SK-N-SH (cell line): ENCODE data around the gene ATP13A3. TPM values are rescaled to one million over a fixed set of nuclear protein-coding genes. Genes with fewer than 3 reads are reported as not detected.

Experiments
- CTCF ChIA-PET: fragments of 300-600, 350-600 bp; formaldehyde crosslinking; extraction: SDS; loops from one replicate; lab custom pipeline; 2021; lab: Yijun Ruan, JAX
- POLR2A ChIA-PET: fragments of 350-600 bp; sonication (Branson Sonifier 250); formaldehyde crosslinking; extraction: SDS; loops from one replicate; lab custom pipeline; 2020; ENCODE audit warnings: antibody characterized with exemption, inconsistent platforms; lab: Yijun Ruan, JAX
- DNase-seq: peaks from one replicate; pipeline ENCODE4 v3.0.0; 2012
- H2AFZ ChIP-seq: fragments of 200-600 bp; sonication (generic); 2 replicates; pipeline ENCODE4 v1.8.1; 2016; ENCODE audit warnings: antibody characterized with exemption, mild to moderate bottlenecking, low read depth
- H3F3A ChIP-seq: fragments of 200-600 bp; sonication (generic); replicated peaks from 2 replicates; pipeline ENCODE3; 2016; ENCODE audit warnings: antibody characterized with exemption, mild to moderate bottlenecking; ENCODE audit not compliant: insufficient read depth
- H3K27ac ChIP-seq, 2 experiments: fragments of 200-500 bp in 1 of 2; fragments of 200-600 bp in 1 of 2; sonication (Bioruptor generic) in 1 of 2; sonication (generic), shearing (Covaris generic) in 1 of 2; 2 replicates each; pipeline versions ENCODE4 v1.5.1 to v1.6.1; 2014 to 2016; ENCODE audit warnings: low read depth in 2 of 2, inconsistent platforms in 1 of 2, low read length in 1 of 2, mild to moderate bottlenecking in 1 of 2, mixed read lengths in 1 of 2
- H3K27me3 ChIP-seq: fragments of 200-600 bp; sonication (generic), shearing (Covaris generic); 2 replicates; pipeline ENCODE4 v1.6.1; 2016; ENCODE audit warnings: mixed run types; ENCODE audit not compliant: insufficient read depth
- H3K36me3 ChIP-seq, 2 experiments: fragments of 200-500 bp in 1 of 2; fragments of 200-600 bp in 1 of 2; sonication (Bioruptor generic) in 1 of 2; sonication (generic) in 1 of 2; replicated peaks in 1 of 2; 2 replicates each; pipeline versions ENCODE3 to v1.5.1; 2014 to 2016; ENCODE audit warnings: low read length in 1 of 2, mild to moderate bottlenecking in 1 of 2; ENCODE audit not compliant: insufficient read depth in 2 of 2, control insufficient read depth in 1 of 2
- H3K4me1 ChIP-seq, 2 experiments: fragments of 200-500 bp in 1 of 2; fragments of 200-600 bp in 1 of 2; sonication (Bioruptor generic) in 1 of 2; sonication (generic), shearing (Covaris generic) in 1 of 2; 2 replicates each; pipeline versions ENCODE4 v1.5.1 to v1.6.1; 2014 to 2016; ENCODE audit warnings: low read depth in 1 of 2, low read length in 1 of 2, mixed run types in 1 of 2; ENCODE audit not compliant: insufficient read depth in 2 of 2, control insufficient read depth in 1 of 2
- H3K4me2 ChIP-seq: fragments of 200-600 bp; sonication (generic), shearing (Covaris generic); 2 replicates; pipeline ENCODE4 v1.6.1; 2017; ENCODE audit warnings: mixed run types
- H3K4me3 ChIP-seq, 2 experiments: fragments of 200-500 bp in 1 of 2; fragments of 200-600 bp in 1 of 2; sonication (Bioruptor generic) in 1 of 2; sonication (generic), shearing (Covaris generic) in 1 of 2; 2 replicates each; pipeline versions ENCODE4 v1.5.1 to v1.8.1; 2014 to 2016; ENCODE audit warnings: low read depth in 2 of 2, inconsistent platforms in 1 of 2, low read length in 1 of 2, mild to moderate bottlenecking in 1 of 2, mixed read lengths in 1 of 2, moderate library complexity in 1 of 2
- H3K79me2 ChIP-seq: fragments of 200-600 bp; sonication (generic); 2 replicates; pipeline ENCODE4 v1.8.1; 2017; ENCODE audit warnings: mild to moderate bottlenecking; ENCODE audit not compliant: insufficient read depth
- H3K9ac ChIP-seq: fragments of 200-600 bp; sonication (generic); 2 replicates; pipeline ENCODE4 v1.6.1; 2017; ENCODE audit warnings: mixed run types
- H3K9me2 ChIP-seq: fragments of 200-600 bp; sonication (generic); 2 replicates; pipeline ENCODE4 v1.6.1; 2017; ENCODE audit warnings: mixed run types
- H3K9me3 ChIP-seq: fragments of 200-600 bp; sonication (generic); 2 replicates; pipeline ENCODE4 v1.6.1; 2017; ENCODE audit warnings: mixed run types, mild to moderate bottlenecking, moderate library complexity
- H4K20me1 ChIP-seq: fragments of 200-600 bp; sonication (generic); 2 replicates; pipeline ENCODE4 v1.6.1; 2017; ENCODE audit warnings: mild to moderate bottlenecking, mixed run types; ENCODE audit not compliant: insufficient read depth
- EP300 ChIP-seq, 2 experiments: IDR thresholded peaks; 2 replicates each; pipeline versions ENCODE4 v1.4.0 to v1.6.1; 2012; ENCODE audit warnings: borderline replicate concordance in 1 of 2, low read depth in 1 of 2, low read length in 1 of 2
- EZH2phosphoT487 ChIP-seq: fragments of 200-600 bp; sonication (generic); IDR thresholded peaks from 2 replicates; pipeline ENCODE4 v1.6.1; 2017; ENCODE audit warnings: low read depth, mixed run types, mild to moderate bottlenecking, antibody characterized with exemption, moderate library complexity, borderline replicate concordance
- FOXJ3 ChIP-seq: sonication (generic); formaldehyde crosslinking; IDR thresholded peaks from 2 replicates; pipeline ENCODE4 v1.5.1; 2020; ENCODE audit warnings: mild to moderate bottlenecking, missing genetic modification reagents
- GATA2 ChIP-seq: sonication (generic); formaldehyde crosslinking; IDR thresholded peaks from 2 replicates; pipeline ENCODE4 v1.5.0; 2020; ENCODE audit warnings: mild to moderate bottlenecking, missing genetic modification reagents
- IRF3 ChIP-seq: fragments of 150-350 bp; IDR thresholded peaks from 2 replicates; pipeline ENCODE4 v1.6.1; 2016; ENCODE audit warnings: mild to moderate bottlenecking, low read depth, low read length
- JUND ChIP-seq: IDR thresholded peaks from 2 replicates; pipeline ENCODE4 v1.4.0; 2012
- MXI1 ChIP-seq: IDR thresholded peaks from 2 replicates; pipeline ENCODE4 v1.6.1; 2012; ENCODE audit warnings: mild to moderate bottlenecking, low read depth, low read length, improper control_type of control experiment
- NFIC ChIP-seq: IDR thresholded peaks from 2 replicates; pipeline ENCODE4 v1.4.0; 2012; ENCODE audit warnings: borderline replicate concordance
- PBX3 ChIP-seq: IDR thresholded peaks from 2 replicates; pipeline ENCODE4; 2012
- POLR2AphosphoS5 ChIP-seq: IDR thresholded peaks from 2 replicates; pipeline ENCODE4 v1.6.1; 2012; ENCODE audit warnings: low read depth, low read length
- RAD21 ChIP-seq: IDR thresholded peaks from 2 replicates; pipeline ENCODE4 v1.6.1; 2012; ENCODE audit warnings: mild to moderate bottlenecking, low read length
- RCOR1 ChIP-seq: fragments of 150-350 bp; IDR thresholded peaks from 2 replicates; pipeline ENCODE4 v1.6.1; 2017; ENCODE audit warnings: antibody characterized with exemption, low read length
- REST ChIP-seq: IDR thresholded peaks from 2 replicates; pipeline ENCODE4 v1.6.1; 2012; ENCODE audit warnings: mild to moderate bottlenecking, low read depth, low read length, moderate library complexity
- SMC3 ChIP-seq: IDR thresholded peaks from 2 replicates; pipeline ENCODE4 v1.6.1; 2012; ENCODE audit warnings: low read depth, low read length, improper control_type of control experiment
- TAF1 ChIP-seq: IDR thresholded peaks from 2 replicates; pipeline ENCODE4 v1.6.1; 2012; ENCODE audit warnings: low read depth, mild to moderate bottlenecking, low read length, moderate library complexity, borderline replicate concordance
- TEAD4 ChIP-seq: IDR thresholded peaks from 2 replicates; pipeline ENCODE4 v1.4.0; 2012; ENCODE audit warnings: mild to moderate bottlenecking, borderline replicate concordance; ENCODE audit not compliant: insufficient read depth
- USF1 ChIP-seq: IDR thresholded peaks from 2 replicates; pipeline ENCODE4 v1.4.0; 2012; ENCODE audit warnings: low read depth, borderline replicate concordance
- WGBS: methylation state at CpG from one replicate; pipeline ENCODE4 v1.1.6; 2017; ENCODE audit warnings: low lambda C conversion rate; 5-methylcytosine and 5-hydroxymethylcytosine counted together
- polyA plus RNA-seq, 3 experiments: library from polyadenylated mRNA; depleted of rRNA; stranded (reverse); fragments of >200 nt; gene quantifications; 2 replicates each; pipeline ENCODE4 v1.2.3, GENCODE V29; 2012

The ATP13A3 gene
- polyA plus RNA-seq, 1 of the 3 experiments (the other 2 are of a cell fraction), result 48.2 TPM

- Histone ChIP-seq H3K4me3 (no peak overlapping the region), H4K20me1 (no peaks in the 10 kb centered on the region), H3K36me3 (no peaks in the 10 kb centered on the region), H3K27ac (no peak overlapping the region), H2AFZ (no peak overlapping the region), H3F3A (no peaks in the 10 kb centered on the region), H3K27me3 (no peaks in the 10 kb centered on the region)
- no peak for DNase-seq
- CTCF ChIA-PET, result interaction anchor here (1.0 to 2.0 kb wide), 5 partner anchors 11 to 52 kb away, joined by 3 to 7 read pairs (median 4); no protein-coding TSS in a partner anchor
- no peak for TF ChIP-seq TAF1
- TF ChIP-seq SMC3, result no peak
- TF ChIP-seq IRF3, result no peak
- no peak for TF ChIP-seq FOXJ3
- no peak for TF ChIP-seq TEAD4
- no peak for TF ChIP-seq JUND
- no peak for TF ChIP-seq POLR2AphosphoS5
- no peak for TF ChIP-seq MXI1
- no peak for TF ChIP-seq RCOR1
- no peak for TF ChIP-seq RAD21
- TF ChIP-seq NFIC, result no peak
- TF ChIP-seq EP300 (IDR thresholded peaks at IDR 0.05; ENCODE audit: borderline replicate concordance in 1 of 2, low read depth in 1 of 2, low read length in 1 of 2), result no peak
- TF ChIP-seq, all 33 proteins: peak for 0
- H3K9ac ChIP-seq, result no peak overlapping the region
- H3K9me3 ChIP-seq, result no peaks in the 10 kb centered on the region; the same call in 1 of the 2 replicates
- POLR2A ChIA-PET, result no interaction called here
- 88% methylated on average over 15 of the region's 15 CpGs for WGBS
- H3K4me1 ChIP-seq, result peaks cover 0 to 4% of the 10 kb centered on the region in 2 experiments; a peak in 1 of 4 replicates
- no peaks in the 10 kb centered on the region for H3K79me2 ChIP-seq
- no peaks in the 10 kb centered on the region for H3K9me2 ChIP-seq
- no peak overlapping the region for H3K4me2 ChIP-seq
These were observed 100.7 kb downstream of the ATP13A3 start for GRCh38 chr3:194386066-194386465.

GRCh38 chr3:194384569-194385001 is 102.2 kb downstream of the ATP13A3 start:
- Histone ChIP-seq H3K79me2 (no peaks in the 10 kb centered on the region), H3K9me2 (no peaks in the 10 kb centered on the region), H3K4me3 (no peak overlapping the region), H3K36me3 (no peaks in the 10 kb centered on the region), H3F3A (no peaks in the 10 kb centered on the region), H3K27ac (no peak overlapping the region), H3K9me3 (no peaks in the 10 kb centered on the region), H3K9ac (no peak overlapping the region), H3K27me3 (no peaks in the 10 kb centered on the region; the same call in 1 of the 2 replicates), H3K4me1 (peaks cover 0 to 4% of the 10 kb centered on the region in 2 experiments; a peak in 1 of 4 replicates), H3K4me2 (no peak overlapping the region)
- no peak for DNase-seq
- POLR2A ChIA-PET, result no interaction called here
- CTCF ChIA-PET, result interaction anchor here (1.0 to 1.5 kb wide), 2 partner anchors 18 to 23 kb away, joined by 3 read pairs; no protein-coding TSS in a partner anchor
- WGBS, result 71% methylated on average over 7 of the region's 12 CpGs
- TF ChIP-seq GATA2 (CRISPR knock-in tag) (no peak), USF1 (no peak), NFIC (no peak), JUND (no peak), PBX3 (no peak), MXI1 (no peak), REST (no peak), EZH2phosphoT487 (no peak)
- TF ChIP-seq, all 33 proteins: peak for 0
- Histone ChIP-seq H4K20me1 (no peaks in the 10 kb centered on the region), H2AFZ (no peak overlapping the region)
